Measurements from ENCODE around the gene IRX2.

IRX2 gene

DNA sequence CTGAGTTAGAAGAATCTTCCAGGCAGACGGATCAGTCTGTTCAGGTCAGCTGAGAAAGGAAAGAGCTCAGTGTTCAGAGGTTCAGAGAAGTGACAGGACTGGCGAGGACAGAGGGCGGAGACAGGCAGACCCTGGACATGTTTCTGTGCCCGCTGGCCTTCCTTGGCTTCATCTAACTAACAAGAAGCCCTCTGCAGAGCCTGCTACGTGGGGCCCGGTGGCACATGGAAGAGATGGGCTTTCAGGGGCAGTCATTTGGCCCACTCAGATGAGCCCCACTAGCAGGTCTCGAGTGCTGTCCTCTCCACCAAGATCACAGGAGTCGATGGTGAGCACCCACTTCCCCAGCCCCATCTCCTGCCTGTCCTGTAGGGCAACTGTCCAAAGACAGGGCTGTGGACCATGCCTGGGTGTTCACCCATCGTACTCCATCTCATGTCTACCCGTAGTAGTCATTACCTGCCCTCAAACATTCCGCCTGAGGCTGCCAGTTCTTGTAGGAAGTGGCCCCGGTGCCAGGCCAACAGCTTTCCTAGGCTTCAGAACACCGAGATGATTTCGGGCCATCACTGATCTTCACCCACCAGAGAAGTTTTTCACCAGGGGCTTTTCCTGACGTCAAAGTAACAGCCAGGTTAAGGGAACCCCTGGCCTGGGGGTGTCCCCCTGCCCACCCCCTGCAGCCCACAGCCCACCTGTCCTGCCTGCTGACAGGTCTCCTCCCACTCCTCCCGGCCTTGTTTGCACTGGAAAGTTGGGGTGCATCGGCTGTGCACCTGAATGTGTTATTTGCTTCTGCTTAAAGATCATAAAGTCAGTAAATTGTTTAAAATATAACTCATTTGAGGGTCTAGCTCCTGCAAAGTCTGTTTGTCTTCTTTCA, 14.0 kb downstream of the IRX2 start:
- peaks cover 0 to 25% (median 17%) of the 10 kb centered on the region in 4 donors for H3K4me1 ChIP-seq
- H3K4me3 ChIP-seq: no peak overlapping the region
- no peaks in the 10 kb centered on the region for H3K9me3 ChIP-seq
- TF ChIP-seq, protein P1, sequence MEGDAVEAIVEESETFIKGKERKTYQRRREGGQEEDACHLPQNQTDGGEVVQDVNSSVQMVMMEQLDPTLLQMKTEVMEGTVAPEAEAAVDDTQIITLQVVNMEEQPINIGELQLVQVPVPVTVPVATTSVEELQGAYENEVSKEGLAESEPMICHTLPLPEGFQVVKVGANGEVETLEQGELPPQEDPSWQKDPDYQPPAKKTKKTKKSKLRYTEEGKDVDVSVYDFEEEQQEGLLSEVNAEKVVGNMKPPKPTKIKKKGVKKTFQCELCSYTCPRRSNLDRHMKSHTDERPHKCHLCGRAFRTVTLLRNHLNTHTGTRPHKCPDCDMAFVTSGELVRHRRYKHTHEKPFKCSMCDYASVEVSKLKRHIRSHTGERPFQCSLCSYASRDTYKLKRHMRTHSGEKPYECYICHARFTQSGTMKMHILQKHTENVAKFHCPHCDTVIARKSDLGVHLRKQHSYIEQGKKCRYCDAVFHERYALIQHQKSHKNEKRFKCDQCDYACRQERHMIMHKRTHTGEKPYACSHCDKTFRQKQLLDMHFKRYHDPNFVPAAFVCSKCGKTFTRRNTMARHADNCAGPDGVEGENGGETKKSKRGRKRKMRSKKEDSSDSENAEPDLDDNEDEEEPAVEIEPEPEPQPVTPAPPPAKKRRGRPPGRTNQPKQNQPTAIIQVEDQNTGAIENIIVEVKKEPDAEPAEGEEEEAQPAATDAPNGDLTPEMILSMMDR (IDR thresholded peaks at IDR 0.05): no peak
- H3K36me3 ChIP-seq: no peaks in the 10 kb centered on the region
- intact Hi-C loops (cut with DNase I; ENCODE audit: low total_unique reads): no loop called here
- no peak for DNase-seq
- peaks cover 0 to 68% of the 10 kb centered on the region in 2 donors for H3K27me3 ChIP-seq
- H3K27ac ChIP-seq: no peak overlapping the region

DNA sequence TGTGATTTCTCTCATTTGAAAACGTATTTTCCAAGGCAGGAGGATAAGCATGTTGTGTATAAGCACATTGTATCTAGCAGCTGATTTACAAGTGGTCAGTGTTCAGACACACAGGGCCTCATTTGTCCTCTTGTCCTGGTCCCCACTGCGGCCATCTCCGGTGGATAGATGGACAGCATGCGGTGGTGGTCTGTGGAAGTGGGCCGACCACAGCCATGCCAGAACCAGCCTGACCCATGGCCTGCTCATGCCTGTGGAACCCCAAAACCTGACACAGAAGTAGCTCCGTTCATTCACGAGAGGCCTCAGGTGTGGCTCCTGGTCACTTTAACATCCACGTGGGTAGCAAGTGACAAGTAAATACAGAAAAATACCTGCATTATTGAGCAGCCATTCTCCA, 14.6 kb downstream of the IRX2 start:
- Histone ChIP-seq H3K4me3 (no peak overlapping the region), H3K27me3 (peaks cover 0 to 68% of the 10 kb centered on the region in 2 donors)
- intact Hi-C loops (cut with DNase I; ENCODE audit: low total_unique reads): no loop called here

DNA sequence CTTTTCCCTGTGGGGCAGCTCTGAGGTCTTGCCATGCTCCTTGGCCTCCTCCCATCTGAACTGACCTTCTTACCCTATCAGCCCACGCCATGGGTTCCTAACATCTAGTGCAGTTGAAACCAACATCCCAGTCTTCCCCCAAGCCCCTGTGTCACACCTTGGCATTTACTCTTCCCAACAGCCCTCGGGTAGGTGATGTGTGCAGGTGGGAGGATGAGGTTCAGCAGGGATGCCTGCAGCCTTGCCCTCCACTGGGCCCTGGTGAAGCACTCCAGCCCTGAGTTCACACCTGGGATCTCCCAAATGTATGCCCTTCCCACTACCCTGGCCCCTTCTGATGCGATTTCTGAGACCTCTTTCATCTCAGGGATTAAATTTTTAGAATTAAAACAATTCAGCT, 15.5 kb downstream of the IRX2 start:
- Histone ChIP-seq H3K27ac (no peak overlapping the region), H3K36me3 (no peaks in the 10 kb centered on the region), H3K4me3 (no peak overlapping the region), H3K9me3 (no peaks in the 10 kb centered on the region), H3K27me3 (peaks cover 0 to 59% of the 10 kb centered on the region in 2 donors), H3K4me1 (peaks cover 0 to 25% (median 17%) of the 10 kb centered on the region in 4 donors)
- TF ChIP-seq, protein P1 (IDR thresholded peaks at IDR 0.05): no peak
- intact Hi-C loops (cut with DNase I; ENCODE audit: low total_unique reads): no loop called here
- no peak for DNase-seq

More for the DNA sequence above, 14.6 kb downstream of the IRX2 start:
- peaks cover 0 to 25% (median 17%) of the 10 kb centered on the region in 4 donors for H3K4me1 ChIP-seq
- no peaks in the 10 kb centered on the region for H3K9me3 ChIP-seq
- no peaks in the 10 kb centered on the region for H3K36me3 ChIP-seq
- TF ChIP-seq, protein P1 (IDR thresholded peaks at IDR 0.05): no peak
- H3K27ac ChIP-seq: no peak overlapping the region
- no peak for DNase-seq

DNA sequence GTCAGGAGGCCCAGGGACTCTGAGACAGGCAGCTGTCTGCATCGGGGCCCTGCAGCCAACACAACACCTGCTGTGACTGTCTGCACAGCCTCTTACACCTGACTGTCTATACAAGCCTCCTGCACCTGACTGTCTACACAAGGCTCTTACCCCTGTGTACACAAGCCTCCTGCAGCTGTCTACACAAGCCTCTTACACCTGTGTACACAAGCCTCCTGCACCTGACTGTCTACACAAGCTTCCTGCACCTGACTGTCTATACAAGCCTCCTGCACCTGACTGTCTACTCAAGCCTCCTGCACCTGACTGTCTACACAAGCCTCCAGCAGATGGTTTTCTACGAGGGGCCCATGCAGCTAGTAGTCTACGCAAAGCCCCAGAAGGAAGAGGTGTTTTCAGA, 18.6 kb downstream of the IRX2 start:
- Histone ChIP-seq H3K27me3 (peaks cover 0 to 45% of the 10 kb centered on the region in 2 donors), H3K4me1 (no peaks in the 10 kb centered on the region), H3K4me3 (no peak overlapping the region), H3K27ac (no peak overlapping the region), H3K36me3 (no peaks in the 10 kb centered on the region), H3K9me3 (no peaks in the 10 kb centered on the region)
- no peak for DNase-seq
- TF ChIP-seq, protein P1 (IDR thresholded peaks at IDR 0.05): no peak
- intact Hi-C loops (cut with DNase I; ENCODE audit: low total_unique reads): no loop called here

DNA sequence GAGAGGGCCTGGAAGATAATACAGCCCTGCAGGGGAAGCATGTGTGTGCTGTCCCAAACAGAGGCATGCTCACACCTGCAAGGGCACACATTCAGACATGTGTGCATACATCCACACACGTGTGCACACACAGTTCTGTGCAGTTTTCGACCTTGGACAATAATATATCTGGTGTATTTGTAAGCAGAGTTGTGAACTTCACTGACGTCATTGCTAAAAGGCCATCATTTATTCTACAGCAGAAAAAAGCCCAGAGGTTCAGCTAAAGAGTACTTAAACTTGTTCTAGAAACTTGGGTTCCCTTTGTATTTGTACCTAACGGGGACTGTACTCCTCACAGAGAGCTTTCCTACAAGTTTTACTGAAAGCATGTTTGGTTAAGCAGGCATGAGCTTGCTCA, 19.5 kb downstream of the IRX2 start:
- no peak overlapping the region for H3K4me3 ChIP-seq
- DNase-seq: no peak
- H3K4me1 ChIP-seq: no peaks in the 10 kb centered on the region
- H3K27ac ChIP-seq: no peak overlapping the region
- no peaks in the 10 kb centered on the region for H3K9me3 ChIP-seq
- H3K36me3 ChIP-seq: no peaks in the 10 kb centered on the region
- H3K27me3 ChIP-seq: peaks cover 0 to 44% of the 10 kb centered on the region in 2 donors
- intact Hi-C loops (cut with DNase I; ENCODE audit: low total_unique reads): no loop called here
- TF ChIP-seq, protein P1 (IDR thresholded peaks at IDR 0.05): no peak
